Measurements from ENCODE around the gene DOK4.
"Not testable (repeated sequence)": the region's sequence is repeated elsewhere in the genome, so short reads cannot be mapped to it uniquely, and the experiment has no call there.

The DOK4 gene

DNA sequence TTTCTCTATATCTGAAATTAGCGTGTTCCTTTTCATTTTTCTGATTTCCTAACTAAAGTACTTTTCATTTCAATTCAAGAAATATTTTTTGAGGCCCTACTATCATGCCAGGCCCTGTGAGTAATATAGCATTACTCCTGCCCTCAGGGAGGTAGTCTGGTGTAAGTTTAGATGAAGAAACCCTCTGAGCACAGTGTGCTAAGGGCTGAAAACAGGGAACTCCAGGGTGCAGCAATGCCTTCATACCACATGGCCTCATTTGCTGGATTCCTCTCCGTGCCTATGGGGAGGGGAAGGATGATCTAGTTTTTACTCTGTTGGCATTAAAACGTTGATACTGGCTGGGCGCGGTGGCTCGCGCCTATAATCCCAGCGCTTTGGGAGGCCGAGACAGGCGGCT lies 34.3 kb downstream of the DOK4 start:
- TF ChIP-seq, protein P1, sequence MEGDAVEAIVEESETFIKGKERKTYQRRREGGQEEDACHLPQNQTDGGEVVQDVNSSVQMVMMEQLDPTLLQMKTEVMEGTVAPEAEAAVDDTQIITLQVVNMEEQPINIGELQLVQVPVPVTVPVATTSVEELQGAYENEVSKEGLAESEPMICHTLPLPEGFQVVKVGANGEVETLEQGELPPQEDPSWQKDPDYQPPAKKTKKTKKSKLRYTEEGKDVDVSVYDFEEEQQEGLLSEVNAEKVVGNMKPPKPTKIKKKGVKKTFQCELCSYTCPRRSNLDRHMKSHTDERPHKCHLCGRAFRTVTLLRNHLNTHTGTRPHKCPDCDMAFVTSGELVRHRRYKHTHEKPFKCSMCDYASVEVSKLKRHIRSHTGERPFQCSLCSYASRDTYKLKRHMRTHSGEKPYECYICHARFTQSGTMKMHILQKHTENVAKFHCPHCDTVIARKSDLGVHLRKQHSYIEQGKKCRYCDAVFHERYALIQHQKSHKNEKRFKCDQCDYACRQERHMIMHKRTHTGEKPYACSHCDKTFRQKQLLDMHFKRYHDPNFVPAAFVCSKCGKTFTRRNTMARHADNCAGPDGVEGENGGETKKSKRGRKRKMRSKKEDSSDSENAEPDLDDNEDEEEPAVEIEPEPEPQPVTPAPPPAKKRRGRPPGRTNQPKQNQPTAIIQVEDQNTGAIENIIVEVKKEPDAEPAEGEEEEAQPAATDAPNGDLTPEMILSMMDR (IDR thresholded peaks at IDR 0.05; ENCODE audit: borderline replicate concordance, insufficient read depth, low read depth, low read length): no peak
- no peak overlapping the region for H3K4me3 ChIP-seq (ENCODE audit: low read depth, low read length)

DNA sequence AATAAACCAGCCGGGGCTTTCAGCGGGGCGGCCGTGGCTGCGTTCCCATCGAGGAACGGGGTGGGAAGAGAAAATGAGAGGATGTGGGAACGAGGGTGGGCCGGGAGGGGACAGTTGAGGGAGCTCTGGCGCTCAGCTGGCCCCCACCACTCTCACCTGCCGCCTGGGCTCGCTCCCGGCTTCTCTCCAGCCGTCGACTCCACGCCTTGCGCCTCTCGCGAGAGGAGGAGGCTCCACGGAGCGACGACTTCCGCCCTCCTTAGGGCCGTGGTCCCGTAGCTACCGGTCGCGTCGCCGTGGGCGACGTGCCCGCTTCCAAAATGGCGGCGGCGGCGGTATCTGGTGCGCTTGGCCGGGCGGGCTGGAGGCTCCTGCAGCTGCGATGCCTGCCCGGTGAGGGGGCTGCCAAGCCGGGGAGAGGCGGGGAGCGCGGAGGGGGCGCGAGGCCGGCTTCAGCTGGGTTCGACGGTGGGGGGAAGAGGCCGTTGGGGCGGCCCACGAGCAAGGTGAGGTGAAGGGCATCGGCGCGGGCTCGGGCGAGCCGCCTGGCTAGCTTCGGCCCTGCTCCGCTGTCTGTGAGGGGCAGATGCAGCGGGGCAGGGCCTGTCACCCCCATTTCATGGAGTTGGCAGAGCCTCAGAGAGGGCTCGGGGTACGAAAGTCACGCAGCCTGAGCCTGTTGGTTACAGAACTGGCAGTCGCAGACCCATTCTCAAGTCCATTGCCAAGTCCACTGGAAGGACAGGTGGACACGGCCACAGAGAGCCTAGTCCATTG lies 38.9 kb downstream of the DOK4 start, which contains the start of the genes CIAPIN1 and COQ9:
Gene CIAPIN1 (minus strand): TSS at position 200 of the 777 bp plus-strand sequence. CDS start 6,457 bp downstream, outside the sequence.
Gene COQ9 (plus strand): TSS at position 294 of the 777 bp plus-strand sequence. CDS start 27 bp downstream, at position 321.
- TF ChIP-seq, protein P1 (IDR thresholded peaks at IDR 0.05; ENCODE audit: borderline replicate concordance, insufficient read depth, low read depth, low read length): no peak
- peak within 1 kb of the TSS; percentile 81 for H3K4me3 ChIP-seq (ENCODE audit: low read depth, low read length)

DNA sequence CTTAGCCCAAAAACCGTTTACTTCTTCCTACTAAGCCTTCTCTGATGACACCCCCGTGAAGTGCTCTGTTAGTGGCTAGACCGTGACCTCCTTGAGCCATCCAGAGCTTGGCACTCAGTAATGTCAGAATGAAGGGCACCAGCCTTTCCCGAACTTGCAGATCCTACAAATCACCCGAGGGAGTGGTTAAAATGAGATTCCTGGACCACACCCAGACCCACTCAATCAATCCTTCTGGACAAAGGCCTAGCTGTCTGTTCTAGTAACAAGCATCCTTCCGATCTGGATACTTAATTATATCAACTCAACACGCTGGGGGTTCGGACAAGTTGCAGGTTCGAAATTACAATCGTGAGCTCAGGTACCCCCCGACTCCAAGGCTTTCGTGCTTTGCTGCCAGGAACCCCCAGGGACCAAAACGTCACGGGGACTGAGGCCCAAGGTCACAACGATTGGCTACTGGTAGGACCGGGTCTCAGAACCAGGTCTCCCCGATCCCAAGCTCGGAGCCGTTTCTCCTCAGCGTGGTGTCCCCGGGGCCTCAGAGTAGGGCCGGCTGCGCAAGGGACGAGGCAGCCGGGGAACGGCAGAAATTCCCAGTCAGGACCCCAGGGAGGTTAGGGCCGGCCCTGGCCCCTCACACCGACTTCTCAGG lies 39.6 kb downstream of the DOK4 start:
- peak overlapping the region; percentile 81 for H3K4me3 ChIP-seq (ENCODE audit: low read depth, low read length)
- TF ChIP-seq, protein P1 (IDR thresholded peaks at IDR 0.05; ENCODE audit: borderline replicate concordance, insufficient read depth, low read depth, low read length): no peak

DNA sequence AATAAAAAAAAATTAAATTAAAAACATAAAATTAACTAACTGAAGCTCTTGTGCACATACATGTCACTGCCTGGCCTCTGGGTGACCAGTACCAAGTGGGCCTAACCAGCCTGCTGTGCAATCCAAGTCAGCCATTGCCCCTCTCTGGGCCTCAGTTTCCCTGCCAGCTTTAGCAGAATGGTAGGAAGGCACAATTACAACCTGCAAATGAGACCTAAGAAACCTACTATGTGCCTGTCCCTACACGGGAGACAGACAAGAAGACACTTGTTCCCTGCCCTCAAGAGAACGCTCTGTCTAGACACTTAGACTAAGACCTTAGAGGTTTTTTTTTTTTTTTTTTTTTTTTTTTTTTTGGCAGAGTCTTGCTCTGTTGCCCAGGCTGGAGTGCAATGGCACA lies 40.8 kb downstream of the DOK4 start:
- H3K4me3 ChIP-seq (ENCODE audit: low read depth, low read length): no peak overlapping the region
- TF ChIP-seq, protein P1 (IDR thresholded peaks at IDR 0.05; ENCODE audit: borderline replicate concordance, insufficient read depth, low read depth, low read length): no peak

DNA sequence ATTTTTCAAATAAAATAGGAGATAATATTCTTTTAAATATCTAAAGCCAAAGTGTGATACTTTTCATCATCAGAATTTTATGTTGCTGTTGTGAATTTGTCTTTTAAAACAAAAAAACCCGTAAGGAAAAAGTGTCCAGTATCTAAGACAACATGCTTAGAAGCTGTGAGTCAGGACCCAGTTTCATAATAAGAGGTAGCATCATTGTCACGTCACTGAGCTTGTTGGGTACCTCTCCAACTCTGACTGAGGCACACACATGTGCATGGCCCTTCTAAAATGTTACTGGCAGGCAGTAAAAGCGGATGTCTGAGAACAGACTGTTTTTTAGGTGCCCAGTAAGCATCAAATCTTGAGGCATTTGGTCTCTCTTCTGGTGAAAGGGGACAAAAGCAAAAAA lies 41.6 kb downstream of the DOK4 start:
- TF ChIP-seq, protein P1 (IDR thresholded peaks at IDR 0.05; ENCODE audit: borderline replicate concordance, insufficient read depth, low read depth, low read length): no peak
- H3K4me3 ChIP-seq (ENCODE audit: low read depth, low read length): no peak overlapping the region

DNA sequence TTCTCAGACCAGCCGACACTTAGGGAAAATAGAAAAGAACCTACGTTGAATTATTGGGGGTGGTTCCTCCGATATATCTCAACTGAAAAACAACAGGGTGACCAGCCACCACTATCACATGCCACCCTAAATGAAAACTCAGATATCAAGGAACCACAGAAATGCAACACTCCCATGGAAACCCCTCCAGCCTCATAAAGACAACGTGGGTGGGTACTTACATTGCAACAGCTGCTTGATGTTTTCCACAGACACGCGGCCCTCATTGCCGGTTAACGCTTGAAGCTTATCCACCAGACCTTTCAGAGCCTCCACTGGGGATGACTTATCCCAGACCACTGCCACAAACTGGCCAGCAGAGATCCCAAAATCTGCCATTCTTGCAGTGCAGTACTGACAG lies 45.7 kb downstream of the DOK4 start:
- H3K4me3 ChIP-seq (ENCODE audit: low read depth, low read length): not testable (repeated sequence)

DNA sequence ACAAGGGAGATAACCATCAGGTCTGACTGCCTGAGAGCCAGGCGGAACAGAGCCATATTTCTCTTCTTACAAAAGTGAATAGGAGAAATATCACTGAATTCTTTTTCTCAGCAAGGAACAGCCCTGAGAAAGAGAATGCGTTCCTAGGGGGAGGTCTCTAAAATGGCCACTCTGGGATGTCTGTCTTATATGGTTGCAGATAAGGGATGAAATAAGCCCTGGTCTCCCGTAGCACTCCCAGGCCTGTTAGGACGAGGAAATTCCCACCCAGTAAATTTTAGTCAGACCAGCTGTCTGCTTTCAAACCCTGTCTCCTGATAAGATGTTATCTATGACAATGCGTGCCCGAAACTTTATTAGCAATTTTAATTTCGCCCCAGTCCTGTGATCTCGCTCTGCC lies 46.3 kb downstream of the DOK4 start:
- not testable (repeated sequence) for H3K4me3 ChIP-seq (ENCODE audit: low read depth, low read length)

DNA sequence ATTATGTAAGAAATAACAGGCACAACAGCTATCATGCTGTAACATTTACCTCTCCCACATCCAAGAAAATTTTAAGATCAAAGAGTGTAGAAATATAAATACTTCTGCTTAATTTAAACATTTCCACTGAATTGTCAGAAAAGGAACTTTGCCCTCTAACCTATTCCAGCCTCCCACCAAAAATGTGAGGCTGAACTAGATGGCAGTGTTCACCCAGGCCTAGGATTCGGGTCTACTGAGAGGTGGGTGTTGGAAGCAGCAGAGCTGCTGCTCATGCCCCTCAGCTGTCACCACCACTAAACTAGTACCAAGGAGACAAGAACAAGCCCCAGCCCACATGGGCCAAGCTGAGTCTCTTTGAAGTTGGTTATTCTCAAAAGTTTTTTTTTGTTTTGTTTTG lies 50.5 kb downstream of the DOK4 start:
- TF ChIP-seq, protein P1 (IDR thresholded peaks at IDR 0.05; ENCODE audit: borderline replicate concordance, insufficient read depth, low read depth, low read length): no peak
- H3K4me3 ChIP-seq (ENCODE audit: low read depth, low read length): no peak overlapping the region
